HepG2 (cell line): ENCODE data around the gene MCAT. TPM values are rescaled to one million over a fixed set of nuclear protein-coding genes. Genes with fewer than 3 reads are reported as not detected.
A peak's percentile ranks its signal among the peaks of the same experiment; 100 is the strongest.

ENCODE experiments used
- AFF4 ChIP-seq: sonication (generic); formaldehyde crosslinking; IDR thresholded peaks from 2 replicates; pipeline ENCODE4 v1.4.0; 2020; ENCODE audit warnings: missing genetic modification reagents
- BHLHE40 ChIP-seq: IDR thresholded peaks from 2 replicates; pipeline ENCODE4 v1.6.1; 2011; ENCODE audit warnings: low read length, improper control_type of control experiment
- HNRNPK ChIP-seq: fragments of 200-400 bp; formaldehyde crosslinking; IDR thresholded peaks from 2 replicates; pipeline ENCODE4 v1.6.1; 2018; ENCODE audit warnings: low read length, low read depth, moderate library complexity, mild to moderate bottlenecking; ENCODE audit not compliant: poor library complexity, severe bottlenecking
- IRF2 ChIP-seq: IDR thresholded peaks from 2 replicates; pipeline ENCODE4 v1.6.1; 2018; ENCODE audit warnings: missing genetic modification reagents, missing compliant biosample characterization
- PHF20 ChIP-seq: sonication (generic); formaldehyde crosslinking; IDR thresholded peaks from 2 replicates; pipeline ENCODE4 v1.5.0; 2020; ENCODE audit warnings: mild to moderate bottlenecking, missing genetic modification reagents
- REPIN1 ChIP-seq: sonication (generic); formaldehyde crosslinking; IDR thresholded peaks from 2 replicates; pipeline ENCODE4 v1.8.0; 2022; ENCODE audit warnings: missing genetic modification reagents, low read depth, mild to moderate bottlenecking, borderline replicate concordance
- SMYD3 ChIP-seq: sonication (generic); formaldehyde crosslinking; IDR thresholded peaks from 2 replicates; pipeline ENCODE4 v1.8.1; 2023; ENCODE audit warnings: mild to moderate bottlenecking, missing genetic modification reagents
- SP5 ChIP-seq: IDR thresholded peaks from 2 replicates; pipeline ENCODE4 v1.6.1; 2016; ENCODE audit warnings: low read depth, borderline replicate concordance
- STAT5B ChIP-seq: sonication (generic); formaldehyde crosslinking; IDR thresholded peaks from 2 replicates; pipeline ENCODE4 v1.4.0; 2020; ENCODE audit warnings: missing genetic modification reagents
- TAF15 ChIP-seq: fragments of 200-400 bp; formaldehyde crosslinking; IDR thresholded peaks from one replicate; pipeline ENCODE4 v1.6.1; 2018; ENCODE audit warnings: mild to moderate bottlenecking, low read depth, low read length; ENCODE audit not compliant: poor library complexity, severe bottlenecking
- TERF1 ChIP-seq: sonication (generic); formaldehyde crosslinking; IDR thresholded peaks from 2 replicates; pipeline ENCODE4 v1.8.0; 2022; ENCODE audit warnings: mild to moderate bottlenecking, missing genetic modification reagents, moderate library complexity
- ZBTB1 ChIP-seq: sonication (generic); formaldehyde crosslinking; IDR thresholded peaks from 2 replicates; pipeline ENCODE4 v1.4.0; 2020; ENCODE audit warnings: missing genetic modification reagents, borderline replicate concordance
- ZFP82 ChIP-seq: sonication (generic); formaldehyde crosslinking; IDR thresholded peaks from 2 replicates; pipeline ENCODE4 v1.5.1; 2020; ENCODE audit warnings: mild to moderate bottlenecking, missing genetic modification reagents, borderline replicate concordance
- ZNF510 ChIP-seq: sonication (generic); formaldehyde crosslinking; IDR thresholded peaks from 2 replicates; pipeline ENCODE4 v1.4.0; 2020; ENCODE audit warnings: low read depth, mild to moderate bottlenecking, missing genetic modification reagents
- ZNF558 ChIP-seq: sonication (generic); formaldehyde crosslinking; IDR thresholded peaks from 2 replicates; pipeline ENCODE4 v1.9.0; 2022; ENCODE audit warnings: mild to moderate bottlenecking, missing genetic modification reagents, borderline replicate concordance
- ZNF678 ChIP-seq: sonication (generic); formaldehyde crosslinking; IDR thresholded peaks from 2 replicates; pipeline ENCODE4 v1.4.0; 2020; ENCODE audit warnings: mild to moderate bottlenecking, missing genetic modification reagents
- polyA plus RNA-seq, 8 experiments: library from polyadenylated mRNA; depleted of rRNA in 3 of 8; stranded (reverse) in 7 of 8; unstranded in 1 of 8; fragments of >200 nt; fragmentation: Illumina TruSeq in 4 of 8; extraction: Trizol in 4 of 8; gene quantifications; 2 replicates each; pipeline versions ENCODE4 v1.2.1 to v1.2.3, GENCODE V29; 2011 to 2016; ENCODE audit warnings: low read depth in 4 of 8, missing spikeins in 1 of 8, mixed read lengths in 1 of 8; ENCODE audit not compliant: insufficient read depth in 1 of 8
- total RNA-seq, 5 experiments: library from RNA; depleted of rRNA; stranded (reverse); fragments of >200 nt; fragmentation: Illumina TruSeq; extraction: Trizol; gene quantifications; 2 replicates each; pipeline ENCODE4 v1.2.3, GENCODE V29; 2016; ENCODE audit warnings: low read depth in 1 of 5
- TF ChIP-seq, protein P1 (sequence below): sonication (generic); formaldehyde crosslinking; IDR thresholded peaks from 2 replicates; pipeline ENCODE4 v1.4.0; 2020; ENCODE audit warnings: missing genetic modification reagents
- TF ChIP-seq, protein P2 (sequence below): sonication (generic); formaldehyde crosslinking; IDR thresholded peaks from 2 replicates; pipeline ENCODE4 v1.4.0; 2020; ENCODE audit warnings: missing genetic modification reagents
- TF ChIP-seq, protein P3 (sequence below): sonication (generic); formaldehyde crosslinking; IDR thresholded peaks from 2 replicates; pipeline ENCODE4 v1.8.1; 2023; ENCODE audit warnings: mild to moderate bottlenecking, missing genetic modification reagents, borderline replicate concordance
- TF ChIP-seq, protein P4 (sequence below): sonication (generic); formaldehyde crosslinking; IDR thresholded peaks from 2 replicates; pipeline ENCODE4 v1.4.0; 2020; ENCODE audit warnings: mild to moderate bottlenecking, low read depth, missing genetic modification reagents

The MCAT gene
- total and polyA plus RNA-seq, 2 of the 13 experiments (the other 11 are each of a cell fraction or from before 2014, with no cell fraction given) = 9.3 to 16.7 TPM

GRCh38 chr22:43088984-43089717 lies 54.0 kb downstream of the MCAT start, which contains the start of gene TTLL1 (continued):
- TF ChIP-seq, protein P1, sequence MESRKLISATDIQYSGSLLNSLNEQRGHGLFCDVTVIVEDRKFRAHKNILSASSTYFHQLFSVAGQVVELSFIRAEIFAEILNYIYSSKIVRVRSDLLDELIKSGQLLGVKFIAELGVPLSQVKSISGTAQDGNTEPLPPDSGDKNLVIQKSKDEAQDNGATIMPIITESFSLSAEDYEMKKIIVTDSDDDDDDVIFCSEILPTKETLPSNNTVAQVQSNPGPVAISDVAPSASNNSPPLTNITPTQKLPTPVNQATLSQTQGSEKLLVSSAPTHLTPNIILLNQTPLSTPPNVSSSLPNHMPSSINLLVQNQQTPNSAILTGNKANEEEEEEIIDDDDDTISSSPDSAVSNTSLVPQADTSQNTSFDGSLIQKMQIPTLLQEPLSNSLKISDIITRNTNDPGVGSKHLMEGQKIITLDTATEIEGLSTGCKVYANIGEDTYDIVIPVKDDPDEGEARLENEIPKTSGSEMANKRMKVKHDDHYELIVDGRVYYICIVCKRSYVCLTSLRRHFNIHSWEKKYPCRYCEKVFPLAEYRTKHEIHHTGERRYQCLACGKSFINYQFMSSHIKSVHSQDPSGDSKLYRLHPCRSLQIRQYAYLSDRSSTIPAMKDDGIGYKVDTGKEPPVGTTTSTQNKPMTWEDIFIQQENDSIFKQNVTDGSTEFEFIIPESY = peak; percentile 33; the same call in 1 of the 2 replicates
- TF ChIP-seq, protein P2, sequence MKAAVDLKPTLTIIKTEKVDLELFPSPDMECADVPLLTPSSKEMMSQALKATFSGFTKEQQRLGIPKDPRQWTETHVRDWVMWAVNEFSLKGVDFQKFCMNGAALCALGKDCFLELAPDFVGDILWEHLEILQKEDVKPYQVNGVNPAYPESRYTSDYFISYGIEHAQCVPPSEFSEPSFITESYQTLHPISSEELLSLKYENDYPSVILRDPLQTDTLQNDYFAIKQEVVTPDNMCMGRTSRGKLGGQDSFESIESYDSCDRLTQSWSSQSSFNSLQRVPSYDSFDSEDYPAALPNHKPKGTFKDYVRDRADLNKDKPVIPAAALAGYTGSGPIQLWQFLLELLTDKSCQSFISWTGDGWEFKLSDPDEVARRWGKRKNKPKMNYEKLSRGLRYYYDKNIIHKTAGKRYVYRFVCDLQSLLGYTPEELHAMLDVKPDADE (CRISPR knock-in tag) = no peak
- TF ChIP-seq ZBTB1 (no peak), REPIN1 (CRISPR knock-in tag) (peak; percentile 21; the same call in 1 of the 2 replicates), SMYD3 (CRISPR knock-in tag) (no peak), SP5 (CRISPR knock-in tag) (peak; percentile 66; the same call in 1 of the 2 replicates), HNRNPK (peak; percentile 10), ZNF510 (no peak), TAF15 (no peak), STAT5B (CRISPR knock-in tag) (no peak), ZNF558 (peak; percentile 83; the same call in 1 of the 2 replicates), TERF1 (CRISPR knock-in tag) (no peak), ZNF678 (CRISPR knock-in tag) (no peak), PHF20 (CRISPR knock-in tag) (peak; percentile 89), IRF2 (CRISPR knock-in tag) (peak; percentile 63; the same call in 1 of the 2 replicates), AFF4 (CRISPR knock-in tag) (no peak), ZFP82 (no peak), BHLHE40 (peak; percentile 26; the same call in 1 of the 2 replicates)
- TF ChIP-seq, protein P3, sequence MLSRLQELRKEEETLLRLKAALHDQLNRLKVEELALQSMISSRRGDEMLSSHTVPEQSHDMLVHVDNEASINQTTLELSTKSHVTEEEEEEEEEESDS = no peak
- TF ChIP-seq, protein P4, sequence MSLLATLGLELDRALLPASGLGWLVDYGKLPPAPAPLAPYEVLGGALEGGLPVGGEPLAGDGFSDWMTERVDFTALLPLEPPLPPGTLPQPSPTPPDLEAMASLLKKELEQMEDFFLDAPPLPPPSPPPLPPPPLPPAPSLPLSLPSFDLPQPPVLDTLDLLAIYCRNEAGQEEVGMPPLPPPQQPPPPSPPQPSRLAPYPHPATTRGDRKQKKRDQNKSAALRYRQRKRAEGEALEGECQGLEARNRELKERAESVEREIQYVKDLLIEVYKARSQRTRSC (CRISPR knock-in tag) = no peak
